Activated naive CD8-positive, alpha-beta T cell treated with anti-CD3 and anti-CD28 coated beads, Interleukin-2, amount 10 ng/mL, durations not matched to agents 7 days and 5 days (primary cell): Measurements from ENCODE around the gene KIF25. TPM values are rescaled to one million over a fixed set of nuclear protein-coding genes. Genes with fewer than 3 reads are reported as not detected.

Source experiments
- ATAC-seq: fragments of 150-1000 bp; cut with Tn5 transposase; one replicate; pipeline ENCODE4 v1.10.0; 2021; ENCODE audit warnings: low read depth, moderate library complexity
- POLR2A ChIA-PET: fragments of 350-600 bp; sonication (Branson Sonifier 250); formaldehyde crosslinking; loops from one replicate; lab custom pipeline; 2021; ENCODE audit warnings: antibody characterized with exemption; lab: Charles Lee
- DNase-seq: peaks from one replicate; pipeline ENCODE4 v3.0.0; 2021
- H3K27ac Mint-ChIP-seq: one replicate; pipeline ENCODE4 v1.8.0; 2022; ENCODE audit warnings: mild to moderate bottlenecking, mixed read lengths
- H3K27me3 Mint-ChIP-seq: one replicate; pipeline ENCODE4 v1.8.0; 2022; ENCODE audit warnings: mild to moderate bottlenecking, moderate library complexity, mixed read lengths
- H3K36me3 Mint-ChIP-seq: one replicate; pipeline ENCODE4 v1.8.0; 2021; ENCODE audit warnings: mild to moderate bottlenecking, mixed read lengths
- H3K4me1 Mint-ChIP-seq: one replicate; pipeline ENCODE4 v1.8.0; 2021; ENCODE audit warnings: mixed read lengths
- H3K4me3 Mint-ChIP-seq: one replicate; pipeline ENCODE4 v1.8.0; 2022; ENCODE audit warnings: mild to moderate bottlenecking, moderate library complexity, mixed read lengths
- H3K9me3 Mint-ChIP-seq: one replicate; pipeline ENCODE4 v1.8.0; 2021; ENCODE audit warnings: mixed read lengths
- total RNA-seq, 2 experiments: library from RNA; stranded (reverse); gene quantifications; one replicate each; pipeline ENCODE4 v1.2.3, GENCODE V29; 2021

The KIF25 gene
- total RNA-seq, 2 experiments from 2014 or later: not detected

DNA sequence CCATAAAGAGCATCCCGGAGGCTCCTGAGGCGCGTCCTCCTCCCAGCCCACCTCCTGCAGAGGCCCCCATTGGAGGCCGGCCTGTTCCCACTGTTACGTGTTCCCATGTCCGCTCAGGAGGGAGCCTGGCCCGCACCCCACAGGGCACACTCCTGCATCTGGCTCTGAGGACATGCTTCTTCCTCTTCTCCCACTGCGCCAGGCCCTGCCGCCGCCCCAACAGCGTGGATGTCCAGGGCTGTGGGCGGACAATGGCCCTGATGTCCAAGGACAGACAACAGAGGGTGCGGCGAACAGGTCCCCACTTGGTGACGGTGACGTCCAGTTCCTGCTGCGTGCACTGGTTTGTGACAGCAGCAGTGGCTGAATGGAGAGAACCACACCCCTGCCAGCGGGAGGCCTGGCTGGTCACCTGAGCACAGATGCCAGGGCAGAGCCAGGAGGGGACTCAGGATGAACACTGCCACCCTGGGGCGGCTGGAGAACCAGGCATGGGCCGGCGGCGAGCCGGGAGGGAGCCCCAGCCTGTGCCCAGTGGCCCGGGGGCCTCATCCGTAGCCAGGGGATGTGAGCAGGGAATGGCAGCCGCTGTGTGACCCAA lies 54.9 kb downstream of the KIF25 start:
- Mint-ChIP-seq H3K9me3 (no peaks in the 10 kb centered on the region), H3K4me3 (no peak overlapping the region), H3K36me3 (no peaks in the 10 kb centered on the region), H3K27ac (no peak overlapping the region), H3K4me1 (no peaks in the 10 kb centered on the region), H3K27me3 (no peaks in the 10 kb centered on the region)
- DNase-seq (no peak), ATAC-seq (no peak)
- POLR2A ChIA-PET: no interaction called here

GRCh38 chr6:168053086-168053956 lies 55.9 kb downstream of the KIF25 start:
- H3K27me3 Mint-ChIP-seq: no peaks in the 10 kb centered on the region
- H3K4me3 Mint-ChIP-seq: no peak overlapping the region
- no peak overlapping the region for H3K27ac Mint-ChIP-seq
- ATAC-seq: no peak
- no peaks in the 10 kb centered on the region for H3K9me3 Mint-ChIP-seq
- no peaks in the 10 kb centered on the region for H3K36me3 Mint-ChIP-seq
- no peak for DNase-seq
- H3K4me1 Mint-ChIP-seq: no peaks in the 10 kb centered on the region
- POLR2A ChIA-PET: no interaction called here

DNA sequence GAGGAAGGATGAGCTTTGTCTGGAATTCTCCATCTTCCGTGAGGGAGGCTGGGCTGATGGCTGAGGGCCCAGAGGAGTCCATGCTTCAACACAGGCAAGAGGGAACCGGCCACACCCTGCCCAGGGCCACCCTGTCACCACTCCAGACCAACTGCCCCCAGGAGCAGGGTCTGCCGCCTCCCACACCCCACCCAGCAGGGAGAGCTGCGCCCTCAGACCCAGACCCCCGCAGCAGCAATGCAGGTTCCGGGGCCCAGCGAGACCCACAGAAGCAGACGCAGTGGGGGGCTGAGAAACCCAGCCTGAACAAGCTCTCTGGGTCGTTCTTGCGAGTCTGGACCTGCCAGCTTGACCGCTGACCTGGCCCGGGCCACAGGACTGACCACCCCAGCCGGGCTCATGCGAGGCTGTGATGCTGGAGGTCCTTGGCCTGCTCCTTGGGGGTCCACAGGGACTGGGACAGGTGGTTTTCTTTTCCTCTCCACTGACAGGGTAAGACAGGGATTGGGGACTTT lies 56.5 kb downstream of the KIF25 start:
- H3K36me3 Mint-ChIP-seq: no peaks in the 10 kb centered on the region
- H3K4me1 Mint-ChIP-seq: no peaks in the 10 kb centered on the region
- POLR2A ChIA-PET: no interaction called here
- ATAC-seq (no peak), DNase-seq (no peak)
- H3K27ac Mint-ChIP-seq: no peak overlapping the region
- no peak overlapping the region for H3K4me3 Mint-ChIP-seq
- H3K9me3 Mint-ChIP-seq: no peaks in the 10 kb centered on the region
- H3K27me3 Mint-ChIP-seq: no peaks in the 10 kb centered on the region

DNA sequence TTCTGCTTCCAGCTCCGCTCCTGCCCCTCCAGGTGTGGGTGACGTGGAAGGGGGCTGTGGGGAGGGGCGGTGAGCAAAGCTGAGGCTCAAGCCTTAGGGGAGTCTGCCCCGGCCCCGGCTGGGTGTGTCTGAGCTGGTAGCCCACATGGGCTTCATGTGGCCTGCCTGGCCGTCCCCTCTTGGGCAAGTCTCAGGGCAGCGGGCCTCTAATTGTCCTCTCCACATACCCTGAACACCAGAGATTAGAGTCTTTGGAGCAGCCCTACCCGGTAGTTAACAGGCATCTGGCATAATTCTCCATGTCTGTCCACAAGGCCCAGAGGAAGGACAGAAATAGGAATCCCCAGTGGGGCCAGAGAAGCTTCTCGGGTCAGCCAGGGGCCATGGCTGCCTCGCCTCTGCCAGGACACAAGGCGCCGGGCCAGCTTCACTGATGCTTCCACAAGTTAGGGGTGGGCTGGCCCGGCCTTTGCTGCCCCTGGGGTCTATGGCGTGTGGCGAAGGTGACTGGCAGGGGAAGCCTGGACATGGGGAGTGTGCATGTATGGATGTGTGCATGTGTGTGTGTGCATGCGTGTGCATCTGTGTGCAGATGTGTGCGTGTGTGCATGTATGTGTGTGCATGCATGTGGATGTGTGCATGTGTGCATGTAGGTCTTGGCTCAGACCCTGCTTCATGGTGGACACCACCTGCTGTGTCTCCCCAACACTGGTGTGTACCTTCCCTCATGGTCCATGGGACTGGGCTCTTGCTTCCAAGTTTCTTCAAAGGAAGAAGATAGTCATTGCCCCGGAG lies 57.5 kb downstream of the KIF25 start:
- Mint-ChIP-seq H3K36me3 (no peaks in the 10 kb centered on the region), H3K27ac (no peak overlapping the region), H3K4me3 (no peak overlapping the region), H3K4me1 (no peaks in the 10 kb centered on the region), H3K9me3 (no peaks in the 10 kb centered on the region), H3K27me3 (no peaks in the 10 kb centered on the region)
- POLR2A ChIA-PET: no interaction called here
- no peak for DNase-seq
- ATAC-seq: no peak

DNA sequence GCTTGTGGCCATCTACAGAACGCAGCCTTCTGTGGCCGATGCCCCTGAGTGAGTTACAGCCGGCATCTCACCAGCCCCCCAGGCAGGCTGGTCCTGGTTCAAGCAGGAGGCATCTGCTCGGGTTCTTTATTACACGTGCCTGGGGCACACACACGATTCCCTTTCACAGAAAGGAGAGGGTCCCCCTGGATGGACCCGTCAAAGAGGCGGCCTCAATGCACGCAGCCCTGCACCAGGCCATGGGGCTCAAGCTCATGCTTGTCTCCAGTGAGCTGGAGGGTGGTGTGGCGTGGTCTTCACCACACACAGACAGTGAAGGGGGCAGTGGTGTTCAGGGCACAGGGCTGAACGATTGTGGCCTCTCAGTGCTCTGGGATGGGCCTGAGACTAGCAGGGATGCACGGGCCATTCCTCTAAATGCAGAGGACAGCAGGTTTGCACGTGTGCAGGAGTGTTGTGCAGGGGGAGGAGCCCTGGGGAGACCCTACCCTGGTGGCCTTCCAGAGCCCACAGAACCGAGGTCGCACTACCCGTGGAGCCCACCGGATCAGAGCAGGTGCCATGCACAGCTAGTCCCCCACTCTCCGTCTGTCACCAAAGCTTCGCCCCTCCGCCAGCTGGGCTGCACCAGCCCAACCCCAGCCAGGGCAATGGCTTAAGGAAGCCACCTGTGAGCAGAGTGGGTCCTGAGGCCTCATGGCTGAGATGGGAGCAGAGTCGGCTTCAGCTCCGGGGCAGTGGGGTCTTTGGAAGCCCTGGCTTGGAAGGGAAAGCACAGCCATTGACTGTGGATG lies 58.4 kb downstream of the KIF25 start:
- Mint-ChIP-seq H3K4me1 (no peaks in the 10 kb centered on the region), H3K27ac (no peak overlapping the region), H3K4me3 (no peak overlapping the region), H3K9me3 (no peaks in the 10 kb centered on the region), H3K36me3 (no peaks in the 10 kb centered on the region), H3K27me3 (no peaks in the 10 kb centered on the region)
- ATAC-seq (no peak), DNase-seq (no peak)
- POLR2A ChIA-PET: no interaction called here

DNA sequence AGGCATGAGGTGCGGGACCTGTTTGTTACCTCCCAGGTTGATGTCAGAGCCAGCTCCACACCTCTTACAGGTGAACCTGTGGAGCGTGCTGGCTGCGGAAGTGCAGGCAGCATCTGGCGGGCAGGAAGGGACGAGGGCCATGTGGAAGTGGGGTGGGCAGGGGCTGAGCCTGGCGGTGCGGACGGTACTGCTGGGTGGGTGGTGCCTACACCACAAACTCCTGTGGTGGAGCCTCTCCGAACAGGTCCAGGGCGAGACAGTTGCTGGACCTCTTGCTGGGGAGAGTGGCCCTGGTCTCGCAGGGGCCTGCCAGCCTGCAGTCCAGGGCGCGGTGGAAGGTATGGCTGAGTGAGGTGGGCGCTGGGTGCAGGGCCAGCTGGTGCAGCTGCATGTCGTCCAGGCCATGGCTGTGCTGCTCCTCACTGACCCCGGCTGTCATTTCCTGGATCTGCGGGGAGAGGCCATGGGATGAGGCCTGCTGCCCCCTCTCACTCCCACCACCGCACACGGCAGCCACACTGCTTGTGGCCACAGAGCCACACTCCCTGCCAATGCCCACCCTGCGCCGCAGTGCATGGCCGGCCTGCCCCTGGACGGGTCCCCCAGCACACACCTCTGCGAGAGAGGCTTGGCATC lies 59.5 kb downstream of the KIF25 start:
- DNase-seq (no peak), ATAC-seq (no peak)
- H3K27ac Mint-ChIP-seq: no peak overlapping the region
- no peaks in the 10 kb centered on the region for H3K36me3 Mint-ChIP-seq
- no peak overlapping the region for H3K4me3 Mint-ChIP-seq
- H3K27me3 Mint-ChIP-seq: no peaks in the 10 kb centered on the region
- no peaks in the 10 kb centered on the region for H3K4me1 Mint-ChIP-seq
- no peaks in the 10 kb centered on the region for H3K9me3 Mint-ChIP-seq
- POLR2A ChIA-PET: no interaction called here

DNA sequence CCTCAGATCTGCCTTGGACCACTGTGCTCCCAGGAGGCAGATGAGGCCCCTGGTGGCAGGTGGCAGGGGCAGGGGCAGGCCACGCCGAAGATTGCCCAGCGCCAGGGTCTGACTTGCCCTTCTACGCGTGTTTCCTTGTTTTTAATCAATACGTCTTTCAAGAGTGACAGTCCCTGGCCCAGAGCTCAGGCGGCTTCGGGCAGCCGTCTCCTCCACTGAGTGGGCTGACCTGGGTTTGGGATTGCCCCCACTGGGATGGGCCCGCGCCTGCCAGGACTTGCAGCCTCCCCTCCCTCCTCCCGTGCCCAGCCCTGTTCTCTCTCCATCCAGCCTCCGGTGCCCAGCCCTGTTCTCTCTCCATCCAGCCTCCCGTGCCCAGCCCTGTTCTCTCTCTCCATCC lies 60.4 kb downstream of the KIF25 start:
- no peak for DNase-seq
- Mint-ChIP-seq H3K4me3 (no peak overlapping the region), H3K27me3 (no peaks in the 10 kb centered on the region), H3K27ac (no peak overlapping the region), H3K36me3 (no peaks in the 10 kb centered on the region), H3K4me1 (no peaks in the 10 kb centered on the region), H3K9me3 (no peaks in the 10 kb centered on the region)
- POLR2A ChIA-PET: no interaction called here
- ATAC-seq: no peak

DNA sequence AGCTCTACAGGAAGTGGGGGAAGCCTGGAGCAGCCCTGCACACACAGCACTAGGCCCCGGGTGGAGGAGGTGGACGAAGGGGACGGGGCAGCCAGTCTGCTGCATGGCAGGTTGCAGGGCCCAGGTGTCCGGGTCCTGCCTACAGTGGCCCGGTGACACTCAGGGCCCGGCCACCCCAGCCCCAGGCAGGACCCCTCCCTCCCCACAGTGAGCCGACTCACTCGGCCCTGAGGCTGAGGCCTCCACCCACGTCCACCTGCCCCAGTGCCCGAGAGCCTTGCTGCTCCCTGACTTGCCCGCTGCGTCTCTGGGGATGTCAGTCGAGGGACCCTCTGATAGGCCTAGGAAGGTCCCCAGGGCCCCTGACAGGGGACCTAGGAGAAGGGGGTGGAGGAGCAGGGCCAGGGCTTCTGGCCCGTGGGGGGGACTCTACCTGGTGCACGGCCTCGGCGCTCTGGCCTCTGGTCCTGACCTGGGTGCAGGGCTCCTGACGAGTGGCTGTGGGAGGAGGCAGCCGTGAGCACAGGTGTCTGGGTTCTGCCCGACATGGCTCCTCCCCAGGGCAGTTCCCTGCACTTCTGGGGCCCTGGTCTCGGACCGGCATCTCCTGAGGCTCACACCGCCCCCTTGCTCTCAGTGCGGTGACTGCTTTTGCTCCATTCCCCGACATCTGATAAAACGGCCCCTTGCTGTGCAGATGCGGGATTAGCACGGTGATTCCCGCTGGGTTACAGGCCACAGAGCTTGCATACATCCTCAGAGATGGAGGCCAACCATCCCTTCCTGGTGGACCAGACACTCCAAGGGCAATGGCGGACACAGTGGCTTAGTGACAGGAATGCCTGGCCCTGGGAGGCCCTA lies 61.5 kb downstream of the KIF25 start:
- Mint-ChIP-seq H3K9me3 (no peaks in the 10 kb centered on the region), H3K4me3 (no peak overlapping the region), H3K27ac (no peak overlapping the region), H3K4me1 (no peaks in the 10 kb centered on the region), H3K27me3 (no peaks in the 10 kb centered on the region), H3K36me3 (no peaks in the 10 kb centered on the region)
- POLR2A ChIA-PET: no interaction called here
- DNase-seq (no peak), ATAC-seq (no peak)

DNA sequence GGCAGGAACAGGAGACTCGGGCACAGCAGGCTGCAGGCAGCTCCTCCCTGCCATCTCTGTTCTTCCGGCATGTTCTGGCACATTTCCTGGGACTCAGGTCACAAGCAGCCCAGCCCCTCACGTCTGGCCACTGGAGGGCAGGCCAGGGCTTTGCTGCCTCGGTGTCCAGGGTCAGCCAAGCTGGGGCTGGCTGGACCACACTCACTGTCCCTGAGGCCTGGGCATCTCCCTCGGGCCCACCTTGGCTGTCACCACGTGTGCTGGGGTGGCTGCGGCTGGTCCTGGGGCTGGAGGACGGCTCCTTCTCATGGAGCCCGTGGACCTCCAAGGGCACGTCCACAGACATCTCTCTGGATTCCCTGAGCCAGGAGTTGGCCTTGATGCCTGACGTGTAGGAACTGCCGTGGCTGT lies 63.1 kb downstream of the KIF25 start:
- no peak overlapping the region for H3K27ac Mint-ChIP-seq
- no peak overlapping the region for H3K4me3 Mint-ChIP-seq

DNA sequence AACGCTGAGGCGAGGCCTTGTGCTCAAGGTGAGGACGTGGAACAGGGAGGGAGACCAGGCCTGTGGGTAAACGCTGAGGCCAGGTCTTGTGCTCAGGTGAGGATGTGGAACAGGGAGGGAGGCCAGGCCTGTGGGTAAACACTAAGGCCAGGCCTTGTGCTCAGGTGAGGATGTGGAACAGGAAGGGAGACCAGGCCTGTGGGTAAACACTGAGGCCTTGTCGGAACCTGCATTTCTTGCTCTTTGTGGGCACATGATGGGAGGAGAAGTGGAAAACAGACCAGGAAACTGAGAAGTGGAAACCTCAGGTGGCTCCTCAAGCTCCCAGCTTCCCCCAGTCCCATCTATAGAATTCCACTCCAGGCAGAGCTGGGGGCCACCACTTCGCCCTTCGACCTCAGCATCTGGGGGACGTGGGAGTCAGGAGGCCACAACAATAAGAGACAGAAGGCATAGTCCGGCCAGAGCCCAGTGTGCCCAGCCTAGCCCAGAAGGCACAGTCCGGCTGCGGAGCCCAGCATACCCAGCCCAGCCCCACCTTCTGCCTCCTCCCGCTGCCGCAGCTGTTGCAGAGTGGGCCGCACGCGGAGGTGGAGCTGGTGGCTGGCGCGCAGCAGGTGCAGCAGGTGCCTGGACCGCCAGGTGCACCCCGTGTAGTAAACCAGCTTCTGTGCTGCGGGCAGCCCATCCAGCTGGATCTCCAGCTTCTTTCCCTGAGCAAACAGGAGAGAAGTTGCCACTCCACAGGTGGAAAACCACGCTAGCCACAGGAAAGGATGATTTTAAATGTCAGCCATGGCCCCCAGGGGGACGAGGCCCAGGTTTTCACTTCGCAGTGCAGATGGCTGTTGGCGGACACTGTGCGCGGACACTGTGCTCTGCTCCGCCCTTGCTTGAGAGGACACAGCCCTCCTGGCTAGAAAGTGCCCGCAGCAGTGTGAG lies 64.1 kb downstream of the KIF25 start:
- no peak overlapping the region for H3K27ac Mint-ChIP-seq
- H3K4me3 Mint-ChIP-seq: no peak overlapping the region
- DNase-seq (no peak), ATAC-seq (no peak)
- POLR2A ChIA-PET: no interaction called here
- H3K27me3 Mint-ChIP-seq: no peaks in the 10 kb centered on the region
- H3K9me3 Mint-ChIP-seq: no peaks in the 10 kb centered on the region
- no peaks in the 10 kb centered on the region for H3K4me1 Mint-ChIP-seq
- H3K36me3 Mint-ChIP-seq: no peaks in the 10 kb centered on the region

More for the DNA sequence above, 63.1 kb downstream of the KIF25 start:
- Mint-ChIP-seq H3K27me3 (no peaks in the 10 kb centered on the region), H3K4me1 (no peaks in the 10 kb centered on the region), H3K9me3 (no peaks in the 10 kb centered on the region), H3K36me3 (no peaks in the 10 kb centered on the region)
- DNase-seq (no peak), ATAC-seq (no peak)
- POLR2A ChIA-PET: no interaction called here
